ENCODE data around the gene NTM.

DNA sequence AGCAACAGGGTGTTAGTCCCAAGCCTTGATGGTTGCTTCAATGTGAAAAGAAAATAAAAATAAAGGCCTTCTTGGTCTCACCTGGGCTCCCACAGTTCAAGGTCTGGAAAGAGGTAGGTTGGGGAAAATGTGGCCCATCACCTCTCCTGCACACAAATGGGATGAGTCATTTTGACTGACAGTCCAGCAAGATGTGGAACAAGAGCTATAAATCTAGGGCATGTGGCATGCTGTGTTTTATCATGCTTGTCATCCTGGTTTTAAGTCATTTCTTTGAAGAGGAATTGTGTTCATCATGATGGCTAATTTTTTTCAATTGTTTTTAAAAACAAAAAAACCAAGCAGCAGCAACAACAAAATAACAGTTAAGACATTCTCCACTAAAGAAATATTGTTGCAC lies 503.7 kb downstream of the NTM start:
- TF ChIP-seq CTCF (tag by site-specific recombination; IDR thresholded peaks at IDR 0.05) (no peak), ZNF24 (tag by site-specific recombination; IDR thresholded peaks at IDR 0.05) (no peak), ATF2 (tag by site-specific recombination; IDR thresholded peaks at IDR 0.05; ENCODE audit: low read depth) (no peak), ZNF138 (tag by site-specific recombination; IDR thresholded peaks at IDR 0.05; ENCODE audit: borderline replicate concordance) (no peak), ZFHX2 (tag by site-specific recombination; conservative IDR thresholded peaks at IDR 0.05) (no peak), ZNF544 (tag by site-specific recombination; IDR thresholded peaks at IDR 0.05) (no peak), ZNF510 (tag by site-specific recombination; IDR thresholded peaks at IDR 0.05; ENCODE audit: insufficient replicate concordance) (no peak), ZNF501 (tag by site-specific recombination; IDR thresholded peaks at IDR 0.05) (no peak)
- TF ChIP-seq, protein P1, sequence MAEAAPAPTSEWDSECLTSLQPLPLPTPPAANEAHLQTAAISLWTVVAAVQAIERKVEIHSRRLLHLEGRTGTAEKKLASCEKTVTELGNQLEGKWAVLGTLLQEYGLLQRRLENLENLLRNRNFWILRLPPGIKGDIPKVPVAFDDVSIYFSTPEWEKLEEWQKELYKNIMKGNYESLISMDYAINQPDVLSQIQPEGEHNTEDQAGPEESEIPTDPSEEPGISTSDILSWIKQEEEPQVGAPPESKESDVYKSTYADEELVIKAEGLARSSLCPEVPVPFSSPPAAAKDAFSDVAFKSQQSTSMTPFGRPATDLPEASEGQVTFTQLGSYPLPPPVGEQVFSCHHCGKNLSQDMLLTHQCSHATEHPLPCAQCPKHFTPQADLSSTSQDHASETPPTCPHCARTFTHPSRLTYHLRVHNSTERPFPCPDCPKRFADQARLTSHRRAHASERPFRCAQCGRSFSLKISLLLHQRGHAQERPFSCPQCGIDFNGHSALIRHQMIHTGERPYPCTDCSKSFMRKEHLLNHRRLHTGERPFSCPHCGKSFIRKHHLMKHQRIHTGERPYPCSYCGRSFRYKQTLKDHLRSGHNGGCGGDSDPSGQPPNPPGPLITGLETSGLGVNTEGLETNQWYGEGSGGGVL (tag by site-specific recombination; IDR thresholded peaks at IDR 0.05) = no peak
- TF ChIP-seq, protein P2, sequence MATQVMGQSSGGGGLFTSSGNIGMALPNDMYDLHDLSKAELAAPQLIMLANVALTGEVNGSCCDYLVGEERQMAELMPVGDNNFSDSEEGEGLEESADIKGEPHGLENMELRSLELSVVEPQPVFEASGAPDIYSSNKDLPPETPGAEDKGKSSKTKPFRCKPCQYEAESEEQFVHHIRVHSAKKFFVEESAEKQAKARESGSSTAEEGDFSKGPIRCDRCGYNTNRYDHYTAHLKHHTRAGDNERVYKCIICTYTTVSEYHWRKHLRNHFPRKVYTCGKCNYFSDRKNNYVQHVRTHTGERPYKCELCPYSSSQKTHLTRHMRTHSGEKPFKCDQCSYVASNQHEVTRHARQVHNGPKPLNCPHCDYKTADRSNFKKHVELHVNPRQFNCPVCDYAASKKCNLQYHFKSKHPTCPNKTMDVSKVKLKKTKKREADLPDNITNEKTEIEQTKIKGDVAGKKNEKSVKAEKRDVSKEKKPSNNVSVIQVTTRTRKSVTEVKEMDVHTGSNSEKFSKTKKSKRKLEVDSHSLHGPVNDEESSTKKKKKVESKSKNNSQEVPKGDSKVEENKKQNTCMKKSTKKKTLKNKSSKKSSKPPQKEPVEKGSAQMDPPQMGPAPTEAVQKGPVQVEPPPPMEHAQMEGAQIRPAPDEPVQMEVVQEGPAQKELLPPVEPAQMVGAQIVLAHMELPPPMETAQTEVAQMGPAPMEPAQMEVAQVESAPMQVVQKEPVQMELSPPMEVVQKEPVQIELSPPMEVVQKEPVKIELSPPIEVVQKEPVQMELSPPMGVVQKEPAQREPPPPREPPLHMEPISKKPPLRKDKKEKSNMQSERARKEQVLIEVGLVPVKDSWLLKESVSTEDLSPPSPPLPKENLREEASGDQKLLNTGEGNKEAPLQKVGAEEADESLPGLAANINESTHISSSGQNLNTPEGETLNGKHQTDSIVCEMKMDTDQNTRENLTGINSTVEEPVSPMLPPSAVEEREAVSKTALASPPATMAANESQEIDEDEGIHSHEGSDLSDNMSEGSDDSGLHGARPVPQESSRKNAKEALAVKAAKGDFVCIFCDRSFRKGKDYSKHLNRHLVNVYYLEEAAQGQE (tag by site-specific recombination; IDR thresholded peaks at IDR 0.05) = no peak

All from HEK293 (cell line).